Measurements from ENCODE around the gene APOBEC3A. TPM values are rescaled to one million over a fixed set of nuclear protein-coding genes. Genes with fewer than 3 reads are reported as not detected.
"Not testable (repeated sequence)": the region's sequence is repeated elsewhere in the genome, so short reads cannot be mapped to it uniquely, and the experiment has no call there.

APOBEC3A gene
- total RNA-seq, 2 experiments from 2014 or later: not detected

DNA sequence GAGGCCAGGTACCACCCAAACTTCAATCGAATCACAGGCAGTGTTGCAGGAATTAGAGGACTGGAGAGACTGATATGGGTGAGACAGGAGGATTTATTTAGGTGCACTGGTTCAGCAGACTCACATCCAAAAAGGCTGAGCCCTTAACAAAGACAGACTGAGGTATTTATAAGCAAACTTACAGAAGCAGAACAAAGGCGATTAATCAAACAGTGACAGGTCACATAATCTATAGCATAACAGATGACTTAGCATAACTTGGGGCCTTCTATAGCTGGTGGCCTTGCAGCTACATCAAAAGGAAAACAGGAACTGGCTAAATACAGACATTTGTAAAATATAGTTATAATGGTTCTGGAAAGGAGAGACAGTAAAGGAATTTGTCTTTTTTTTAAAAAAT is 26.8 kb downstream of the APOBEC3A start:
- ATAC-seq (no peak), DNase-seq (no peak)
- TF ChIP-seq, protein P1, sequence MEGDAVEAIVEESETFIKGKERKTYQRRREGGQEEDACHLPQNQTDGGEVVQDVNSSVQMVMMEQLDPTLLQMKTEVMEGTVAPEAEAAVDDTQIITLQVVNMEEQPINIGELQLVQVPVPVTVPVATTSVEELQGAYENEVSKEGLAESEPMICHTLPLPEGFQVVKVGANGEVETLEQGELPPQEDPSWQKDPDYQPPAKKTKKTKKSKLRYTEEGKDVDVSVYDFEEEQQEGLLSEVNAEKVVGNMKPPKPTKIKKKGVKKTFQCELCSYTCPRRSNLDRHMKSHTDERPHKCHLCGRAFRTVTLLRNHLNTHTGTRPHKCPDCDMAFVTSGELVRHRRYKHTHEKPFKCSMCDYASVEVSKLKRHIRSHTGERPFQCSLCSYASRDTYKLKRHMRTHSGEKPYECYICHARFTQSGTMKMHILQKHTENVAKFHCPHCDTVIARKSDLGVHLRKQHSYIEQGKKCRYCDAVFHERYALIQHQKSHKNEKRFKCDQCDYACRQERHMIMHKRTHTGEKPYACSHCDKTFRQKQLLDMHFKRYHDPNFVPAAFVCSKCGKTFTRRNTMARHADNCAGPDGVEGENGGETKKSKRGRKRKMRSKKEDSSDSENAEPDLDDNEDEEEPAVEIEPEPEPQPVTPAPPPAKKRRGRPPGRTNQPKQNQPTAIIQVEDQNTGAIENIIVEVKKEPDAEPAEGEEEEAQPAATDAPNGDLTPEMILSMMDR (IDR thresholded peaks at IDR 0.05): no peak
- ChIA-PET CTCF (interaction anchor here (0.6 to 5.6 kb wide), 3 partner anchors 19 to 114 kb away, joined by 3 to 39 read pairs (median 18); no protein-coding TSS in a partner anchor), POLR2A (interaction anchor here (1.3 to 1.8 kb wide), 3 partner anchors 19 to 110 kb away, joined by 3 to 5 read pairs (median 3); no protein-coding TSS in a partner anchor)
- intact Hi-C loops (cut with micrococcal nuclease): loop anchor here (2.0 kb wide), 1 partner anchor 109 kb away; no protein-coding TSS in a partner anchor
- H3K4me1 Mint-ChIP-seq (ENCODE audit: low read depth): peaks cover 66% of the 10 kb centered on the region
- no peaks in the 10 kb centered on the region for H3K27me3 Mint-ChIP-seq
- peaks cover 8% of the 10 kb centered on the region for H3K9me3 Mint-ChIP-seq
- H3K4me3 Mint-ChIP-seq: no peak overlapping the region
- H3K27ac Mint-ChIP-seq: peak overlapping the region; percentile 2
- H3K36me3 Mint-ChIP-seq (ENCODE audit: low read depth): peaks cover 7% of the 10 kb centered on the region

DNA sequence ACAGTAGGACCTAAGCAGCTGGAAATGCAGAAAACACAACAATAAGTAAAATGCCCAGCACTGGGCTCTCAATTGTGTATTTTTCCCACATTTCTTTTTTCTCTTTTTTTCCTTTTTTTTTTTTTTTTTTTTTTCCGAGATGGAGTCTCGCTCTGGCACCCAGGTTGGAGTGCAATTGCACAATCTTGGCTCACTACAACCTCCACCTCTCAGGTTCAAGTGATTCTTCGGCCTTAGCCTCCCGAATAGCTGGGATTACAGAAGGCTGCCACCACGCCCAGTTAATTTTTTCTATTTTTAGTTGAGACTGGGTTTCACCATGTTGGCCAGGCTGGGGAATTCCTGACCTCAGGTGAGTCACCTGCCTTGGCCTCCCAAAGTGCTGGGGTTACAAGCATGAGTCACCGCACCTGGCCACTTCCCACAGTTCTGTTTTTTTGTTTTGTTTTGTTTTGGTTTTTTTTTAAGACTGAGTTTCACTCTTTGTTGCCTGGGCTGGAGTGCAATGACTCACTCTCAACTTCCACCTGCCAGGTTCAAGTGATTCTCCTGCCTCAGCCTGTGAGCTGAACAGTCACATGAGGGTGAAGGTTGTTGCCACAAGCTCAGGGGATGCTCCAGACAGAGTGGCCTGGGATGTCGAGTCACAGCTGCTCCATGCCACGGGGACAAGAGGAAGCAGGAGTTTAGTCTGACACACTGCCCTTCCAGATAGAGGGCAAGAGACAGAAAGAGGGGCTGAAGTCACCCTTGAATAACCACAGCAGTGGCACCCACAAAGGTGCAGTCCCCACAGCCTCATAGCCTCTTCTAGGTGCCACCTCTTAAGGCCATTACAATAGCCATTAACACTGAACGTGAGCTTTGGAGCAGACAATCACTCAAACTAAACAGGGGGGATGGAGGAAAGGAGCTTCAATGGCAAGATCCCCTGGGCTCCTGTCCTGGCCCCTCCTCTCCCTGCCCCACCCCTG is 27.7 kb downstream of the APOBEC3A start:
- POLR2A ChIA-PET: interaction anchor here (1.3 to 1.8 kb wide), 3 partner anchors 18 to 111 kb away, joined by 3 to 5 read pairs (median 3); no protein-coding TSS in a partner anchor
- H3K4me3 Mint-ChIP-seq; H3K9me3 Mint-ChIP-seq; H3K36me3 Mint-ChIP-seq (ENCODE audit: low read depth); H3K27me3 Mint-ChIP-seq: not testable (repeated sequence)
- CTCF ChIA-PET: interaction anchor here (0.6 to 5.6 kb wide), 5 partner anchors 8 to 115 kb away, joined by 3 to 39 read pairs (median 4); no protein-coding TSS in a partner anchor
- H3K4me1 Mint-ChIP-seq (ENCODE audit: low read depth): peaks cover 73% of the 10 kb centered on the region
- intact Hi-C loops (cut with micrococcal nuclease): loop anchor here (2.0 kb wide), 1 partner anchor 110 kb away; no protein-coding TSS in a partner anchor
- peak; percentile 95 for DNase-seq
- peak overlapping the region; percentile 90 for H3K27ac Mint-ChIP-seq
- peak; percentile 79 for ATAC-seq

DNA sequence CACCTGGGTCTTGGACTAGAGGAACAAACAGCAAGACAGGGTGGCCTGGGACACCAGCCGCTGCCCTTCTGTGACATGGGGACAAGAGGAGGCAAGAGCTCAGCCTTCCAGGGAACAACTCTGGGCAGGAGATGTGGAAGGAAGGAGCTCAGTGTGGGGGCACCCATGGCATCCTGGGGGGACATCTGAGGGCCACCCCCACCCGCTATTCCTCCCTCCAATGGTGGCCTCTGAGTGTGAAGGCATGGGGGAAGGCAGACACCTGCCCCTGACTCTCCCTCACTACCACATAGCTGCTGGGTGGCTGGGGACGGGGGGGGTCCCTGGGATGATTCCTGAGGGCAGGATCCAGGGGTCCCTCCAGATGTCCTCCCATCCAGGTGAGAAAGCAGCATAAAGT is 29.2 kb downstream of the APOBEC3A start:
- DNase-seq (no peak), ATAC-seq (no peak)
- Mint-ChIP-seq H3K9me3 (peaks cover 8% of the 10 kb centered on the region), H3K4me1 (ENCODE audit: low read depth) (peaks cover 67% of the 10 kb centered on the region), H3K4me3 (no peak overlapping the region), H3K27ac (no peak overlapping the region), H3K36me3 (ENCODE audit: low read depth) (peaks cover 7% of the 10 kb centered on the region), H3K27me3 (no peaks in the 10 kb centered on the region)
- intact Hi-C loops (cut with micrococcal nuclease): no loop called here
- TF ChIP-seq, protein P1 (IDR thresholded peaks at IDR 0.05): no peak
- ChIA-PET CTCF (no interaction called here), POLR2A (no interaction called here)

DNA sequence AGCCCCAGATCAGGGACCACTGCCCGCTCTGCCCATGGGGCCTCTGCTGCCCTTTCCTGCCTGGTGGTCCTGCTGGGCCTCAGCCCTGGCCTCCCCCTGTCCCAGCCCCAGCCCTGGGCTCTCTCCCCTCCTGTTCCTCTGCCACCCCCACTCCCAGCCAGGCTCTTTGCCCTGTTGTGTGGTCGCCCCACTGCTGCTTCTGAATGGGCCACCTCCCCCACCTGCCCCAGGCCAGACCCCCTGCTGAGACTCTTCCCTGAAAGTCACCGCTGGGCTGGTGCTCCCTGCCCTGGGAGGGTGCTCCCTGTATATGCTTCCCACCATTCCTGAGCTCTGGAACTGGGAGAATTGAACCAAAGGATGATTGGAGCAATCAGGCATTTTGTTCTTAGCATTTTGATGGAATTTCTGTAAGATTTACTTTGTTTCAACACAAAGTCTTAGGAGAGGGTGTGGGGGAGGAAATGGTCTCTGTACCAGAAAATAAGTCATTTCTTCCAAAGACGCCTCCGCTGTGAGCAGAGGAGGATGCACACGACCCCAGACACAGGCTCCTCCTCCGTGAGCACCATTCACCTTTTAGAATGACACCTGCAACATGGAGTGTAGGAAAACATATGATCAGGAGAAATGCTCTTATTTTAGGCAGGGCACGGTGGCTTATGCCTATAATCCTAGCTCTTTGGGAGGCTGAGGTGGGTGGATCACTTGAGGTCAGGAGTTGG is 29.9 kb downstream of the APOBEC3A start:
- ChIA-PET POLR2A (interaction anchor here (1.0 kb wide), 1 partner anchor 116 kb away, joined by 3 read pairs; no protein-coding TSS in a partner anchor), CTCF (no interaction called here)
- Mint-ChIP-seq H3K4me1 (ENCODE audit: low read depth) (peaks cover 60% of the 10 kb centered on the region), H3K9me3 (peaks cover 8% of the 10 kb centered on the region), H3K4me3 (no peak overlapping the region), H3K36me3 (ENCODE audit: low read depth) (peaks cover 7% of the 10 kb centered on the region), H3K27ac (peak overlapping the region; percentile 71), H3K27me3 (no peaks in the 10 kb centered on the region)
- ATAC-seq (no peak), DNase-seq (peak; percentile 52)
- intact Hi-C loops (cut with micrococcal nuclease): no loop called here
- TF ChIP-seq, protein P1 (IDR thresholded peaks at IDR 0.05): no peak

DNA sequence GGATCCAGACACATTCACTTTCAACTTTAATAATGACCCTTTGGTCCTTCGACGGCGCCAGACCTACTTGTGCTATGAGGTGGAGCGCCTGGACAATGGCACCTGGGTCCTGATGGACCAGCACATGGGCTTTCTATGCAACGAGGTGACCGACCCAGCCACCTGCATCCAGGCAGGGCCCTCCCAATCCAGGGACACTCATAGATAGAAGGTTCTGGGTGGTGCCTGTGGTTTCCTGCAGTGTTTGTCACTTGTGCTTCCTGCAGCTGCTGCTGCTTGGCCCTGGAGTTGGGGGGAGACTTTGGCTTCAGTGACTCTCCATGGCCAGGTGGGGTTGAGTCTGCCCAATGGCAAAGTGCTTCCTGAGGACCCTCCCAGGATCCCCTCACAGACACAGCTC is 32.1 kb downstream of the APOBEC3A start:
- TF ChIP-seq, protein P1 (IDR thresholded peaks at IDR 0.05): no peak

DNA sequence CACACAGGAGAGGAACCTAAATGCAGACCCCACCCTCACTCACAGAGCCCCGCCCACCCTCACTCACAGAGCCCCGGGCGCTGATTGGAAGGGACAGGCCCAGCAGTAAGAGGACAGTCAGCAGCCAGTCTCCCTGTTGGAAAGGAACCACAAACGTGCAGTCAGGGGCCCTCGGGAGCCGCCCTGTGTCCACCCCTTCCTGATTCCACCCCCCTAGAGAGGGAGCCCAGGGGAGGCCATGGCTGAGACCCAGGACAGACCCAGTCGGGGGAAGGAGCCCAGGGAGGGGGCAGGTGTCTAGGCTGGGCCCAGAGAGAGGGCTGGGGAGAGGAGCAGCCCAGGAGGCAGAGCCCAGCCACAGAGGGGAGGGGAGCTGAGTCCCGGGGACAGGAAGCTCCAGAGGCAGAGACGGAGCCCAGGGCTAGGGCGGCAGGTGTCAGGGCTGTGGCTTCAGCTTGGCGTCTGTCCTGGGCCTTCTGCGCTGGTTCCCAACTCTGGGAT is 35.5 kb downstream of the APOBEC3A start:
- Mint-ChIP-seq H3K4me1 (ENCODE audit: low read depth) (peaks cover 24% of the 10 kb centered on the region), H3K27me3 (peaks cover 10% of the 10 kb centered on the region)
- H3K4me3 Mint-ChIP-seq; H3K36me3 Mint-ChIP-seq (ENCODE audit: low read depth); intact Hi-C loops (cut with micrococcal nuclease); DNase-seq; H3K27ac Mint-ChIP-seq; H3K9me3 Mint-ChIP-seq; POLR2A ChIA-PET: not testable (repeated sequence)
- CTCF ChIA-PET: interaction anchor here (4.8 kb wide), 1 partner anchor 123 kb away, joined by 21 read pairs; no protein-coding TSS in a partner anchor
- peak; percentile 53 for ATAC-seq

More for the DNA sequence above, 32.1 kb downstream of the APOBEC3A start:
- Mint-ChIP-seq H3K36me3 (ENCODE audit: low read depth) (no peaks in the 10 kb centered on the region), H3K4me3 (no peak overlapping the region), H3K27me3 (peaks cover 7% of the 10 kb centered on the region), H3K9me3 (no peaks in the 10 kb centered on the region), H3K4me1 (ENCODE audit: low read depth) (peaks cover 56% of the 10 kb centered on the region), H3K27ac (no peak overlapping the region)
- no peak for ATAC-seq
- POLR2A ChIA-PET: no interaction called here
- CTCF ChIA-PET: no interaction called here
- intact Hi-C loops (cut with micrococcal nuclease): no loop called here
- DNase-seq: peak; percentile 36

All from activated CD8-positive, alpha-beta T cell treated with anti-CD3 and anti-CD28 coated beads for 36 hours (primary cell).